ENCODE data around the gene DPPA2.
"Not testable (repeated sequence)": the region's sequence is repeated elsewhere in the genome, so short reads cannot be mapped to it uniquely, and the experiment has no call there.

Gene DPPA2

GRCh38 chr3:109316162-109316730 lies at the start of gene DPPA2:
Gene DPPA2, minus strand, starts transcription at chr3:109316517. Its CDS starts 1,975 bp downstream, at chr3:109314542.
- no peaks in the 10 kb centered on the region for H3K4me1 ChIP-seq (ENCODE audit: control insufficient read depth, insufficient read depth, low read length, unreplicated experiment)
- H3K27ac ChIP-seq (ENCODE audit: low read depth, low read length), result no peak within 1 kb of the TSS
- H2AFZ ChIP-seq (ENCODE audit: low read length, unreplicated experiment), result no peak within 1 kb of the TSS
- H3K27me3 ChIP-seq (ENCODE audit: insufficient read depth, low read length), result no peaks in the 10 kb centered on the region
- H3K4me3 ChIP-seq (ENCODE audit: low read depth, low read length), result no peak within 1 kb of the TSS
- no peaks in the 10 kb centered on the region for H3K36me3 ChIP-seq (ENCODE audit: insufficient read depth, low read length)
- no peaks in the 10 kb centered on the region for H3K79me2 ChIP-seq (ENCODE audit: control insufficient read depth, insufficient read depth, low read length, unreplicated experiment)

GRCh38 chr3:109364088-109364487 lies 47.8 kb upstream of the DPPA2 start:
- no peaks in the 10 kb centered on the region for H3K27me3 ChIP-seq (ENCODE audit: insufficient read depth, low read length)
- no peak overlapping the region for H3K27ac ChIP-seq (ENCODE audit: low read depth, low read length)
- H3K4me1 ChIP-seq (ENCODE audit: control insufficient read depth, insufficient read depth, low read length, unreplicated experiment), result no peaks in the 10 kb centered on the region
- H3K4me3 ChIP-seq (ENCODE audit: low read depth, low read length), result no peak overlapping the region
- H3K36me3 ChIP-seq (ENCODE audit: insufficient read depth, low read length), result no peaks in the 10 kb centered on the region
- H2AFZ ChIP-seq (ENCODE audit: low read length, unreplicated experiment), result no peak overlapping the region
- no peaks in the 10 kb centered on the region for H3K79me2 ChIP-seq (ENCODE audit: control insufficient read depth, insufficient read depth, low read length, unreplicated experiment)

GRCh38 chr3:109363634-109364033 lies 47.3 kb upstream of the DPPA2 start:
- Histone ChIP-seq H3K4me1 (ENCODE audit: control insufficient read depth, insufficient read depth, low read length, unreplicated experiment) (no peaks in the 10 kb centered on the region), H3K4me3 (ENCODE audit: low read depth, low read length) (no peak overlapping the region), H2AFZ (ENCODE audit: low read length, unreplicated experiment) (no peak overlapping the region), H3K36me3 (ENCODE audit: insufficient read depth, low read length) (no peaks in the 10 kb centered on the region), H3K27me3 (ENCODE audit: insufficient read depth, low read length) (no peaks in the 10 kb centered on the region), H3K79me2 (ENCODE audit: control insufficient read depth, insufficient read depth, low read length, unreplicated experiment) (no peaks in the 10 kb centered on the region), H3K27ac (ENCODE audit: low read depth, low read length) (no peak overlapping the region)

GRCh38 chr3:109362823-109363222 lies 46.5 kb upstream of the DPPA2 start:
- no peak overlapping the region for H3K27ac ChIP-seq (ENCODE audit: low read depth, low read length)

GRCh38 chr3:109358809-109359208 lies 42.5 kb upstream of the DPPA2 start:
- not testable (repeated sequence) for H3K27ac ChIP-seq (ENCODE audit: low read depth, low read length); H3K79me2 ChIP-seq (ENCODE audit: control insufficient read depth, insufficient read depth, low read length, unreplicated experiment); H3K4me1 ChIP-seq (ENCODE audit: control insufficient read depth, insufficient read depth, low read length, unreplicated experiment); H3K4me3 ChIP-seq (ENCODE audit: low read depth, low read length); H3K36me3 ChIP-seq (ENCODE audit: insufficient read depth, low read length); H3K27me3 ChIP-seq (ENCODE audit: insufficient read depth, low read length); H2AFZ ChIP-seq (ENCODE audit: low read length, unreplicated experiment)

More at GRCh38 chr3:109362823-109363222, 46.5 kb upstream of the DPPA2 start:
- H3K79me2 ChIP-seq (ENCODE audit: control insufficient read depth, insufficient read depth, low read length, unreplicated experiment), result no peaks in the 10 kb centered on the region
- no peaks in the 10 kb centered on the region for H3K27me3 ChIP-seq (ENCODE audit: insufficient read depth, low read length)
- H3K4me3 ChIP-seq (ENCODE audit: low read depth, low read length), result no peak overlapping the region
- no peaks in the 10 kb centered on the region for H3K4me1 ChIP-seq (ENCODE audit: control insufficient read depth, insufficient read depth, low read length, unreplicated experiment)
- H2AFZ ChIP-seq (ENCODE audit: low read length, unreplicated experiment), result no peak overlapping the region
- H3K36me3 ChIP-seq (ENCODE audit: insufficient read depth, low read length), result no peaks in the 10 kb centered on the region

GRCh38 chr3:109356442-109357155 lies 40.3 kb upstream of the DPPA2 start:
- no peaks in the 10 kb centered on the region for H3K4me1 ChIP-seq (ENCODE audit: control insufficient read depth, insufficient read depth, low read length, unreplicated experiment)
- no peaks in the 10 kb centered on the region for H3K36me3 ChIP-seq (ENCODE audit: insufficient read depth, low read length)
- no peaks in the 10 kb centered on the region for H3K79me2 ChIP-seq (ENCODE audit: control insufficient read depth, insufficient read depth, low read length, unreplicated experiment)
- H3K27ac ChIP-seq (ENCODE audit: low read depth, low read length), result no peak overlapping the region
- H3K4me3 ChIP-seq (ENCODE audit: low read depth, low read length), result no peak overlapping the region
- peaks cover 8% of the 10 kb centered on the region; the same call in 1 of the 2 replicates for H3K27me3 ChIP-seq (ENCODE audit: insufficient read depth, low read length)
- H2AFZ ChIP-seq (ENCODE audit: low read length, unreplicated experiment), result no peak overlapping the region

- Histone ChIP-seq H2AFZ (ENCODE audit: low read length, unreplicated experiment) (no peak overlapping the region), H3K36me3 (ENCODE audit: insufficient read depth, low read length) (no peaks in the 10 kb centered on the region), H3K4me3 (ENCODE audit: low read depth, low read length) (no peak overlapping the region), H3K79me2 (ENCODE audit: control insufficient read depth, insufficient read depth, low read length, unreplicated experiment) (no peaks in the 10 kb centered on the region), H3K4me1 (ENCODE audit: control insufficient read depth, insufficient read depth, low read length, unreplicated experiment) (no peaks in the 10 kb centered on the region), H3K27me3 (ENCODE audit: insufficient read depth, low read length) (peaks cover 8% of the 10 kb centered on the region; the same call in 1 of the 2 replicates), H3K27ac (ENCODE audit: low read depth, low read length) (no peak overlapping the region)
These were observed 39.5 kb upstream of the DPPA2 start for GRCh38 chr3:109355625-109356441.

GRCh38 chr3:109353057-109353456 lies 36.7 kb upstream of the DPPA2 start:
- Histone ChIP-seq H3K27ac (ENCODE audit: low read depth, low read length) (no peak overlapping the region), H3K79me2 (ENCODE audit: control insufficient read depth, insufficient read depth, low read length, unreplicated experiment) (no peaks in the 10 kb centered on the region)

GRCh38 chr3:109351231-109351630 lies 34.9 kb upstream of the DPPA2 start:
- Histone ChIP-seq H3K4me1 (ENCODE audit: control insufficient read depth, insufficient read depth, low read length, unreplicated experiment) (no peaks in the 10 kb centered on the region), H3K36me3 (ENCODE audit: insufficient read depth, low read length) (no peaks in the 10 kb centered on the region), H3K4me3 (ENCODE audit: low read depth, low read length) (no peak overlapping the region), H3K27me3 (ENCODE audit: insufficient read depth, low read length) (peaks cover 8% of the 10 kb centered on the region; the same call in 1 of the 2 replicates), H3K27ac (ENCODE audit: low read depth, low read length) (no peak overlapping the region), H3K79me2 (ENCODE audit: control insufficient read depth, insufficient read depth, low read length, unreplicated experiment) (no peaks in the 10 kb centered on the region), H2AFZ (ENCODE audit: low read length, unreplicated experiment) (no peak overlapping the region)

More at GRCh38 chr3:109353057-109353456, 36.7 kb upstream of the DPPA2 start:
- Histone ChIP-seq H3K27me3 (ENCODE audit: insufficient read depth, low read length) (peaks cover 8% of the 10 kb centered on the region; the same call in 1 of the 2 replicates), H3K36me3 (ENCODE audit: insufficient read depth, low read length) (no peaks in the 10 kb centered on the region), H2AFZ (ENCODE audit: low read length, unreplicated experiment) (no peak overlapping the region), H3K4me3 (ENCODE audit: low read depth, low read length) (no peak overlapping the region), H3K4me1 (ENCODE audit: control insufficient read depth, insufficient read depth, low read length, unreplicated experiment) (no peaks in the 10 kb centered on the region)

GRCh38 chr3:109346770-109347295 lies 30.5 kb upstream of the DPPA2 start:
- Histone ChIP-seq H3K36me3 (ENCODE audit: insufficient read depth, low read length) (no peaks in the 10 kb centered on the region), H3K79me2 (ENCODE audit: control insufficient read depth, insufficient read depth, low read length, unreplicated experiment) (no peaks in the 10 kb centered on the region), H3K4me3 (ENCODE audit: low read depth, low read length) (no peak overlapping the region), H3K4me1 (ENCODE audit: control insufficient read depth, insufficient read depth, low read length, unreplicated experiment) (no peaks in the 10 kb centered on the region), H2AFZ (ENCODE audit: low read length, unreplicated experiment) (no peak overlapping the region), H3K27ac (ENCODE audit: low read depth, low read length) (no peak overlapping the region), H3K27me3 (ENCODE audit: insufficient read depth, low read length) (no peaks in the 10 kb centered on the region)
